OCI-LY1 (cell line): ENCODE measurements around the gene GOSR2.

Source experiments
- EZH2 ChIP-seq: fragments of 200-600 bp; sonication (generic), shearing (Covaris generic); IDR thresholded peaks from 2 replicates; pipeline ENCODE4 v1.8.0; 2017; ENCODE audit warnings: borderline replicate concordance, mixed run types, mild to moderate bottlenecking, antibody characterized with exemption, low read length, moderate library complexity, mixed read lengths
- TF ChIP-seq, protein P1 (sequence below): fragments of 200-600 bp; sonication (generic), shearing (Covaris generic); IDR thresholded peaks from 2 replicates; pipeline ENCODE4 v1.5.1; 2017; ENCODE audit warnings: mild to moderate bottlenecking, antibody characterized with exemption, low read length, moderate library complexity, mixed read lengths

DNA sequence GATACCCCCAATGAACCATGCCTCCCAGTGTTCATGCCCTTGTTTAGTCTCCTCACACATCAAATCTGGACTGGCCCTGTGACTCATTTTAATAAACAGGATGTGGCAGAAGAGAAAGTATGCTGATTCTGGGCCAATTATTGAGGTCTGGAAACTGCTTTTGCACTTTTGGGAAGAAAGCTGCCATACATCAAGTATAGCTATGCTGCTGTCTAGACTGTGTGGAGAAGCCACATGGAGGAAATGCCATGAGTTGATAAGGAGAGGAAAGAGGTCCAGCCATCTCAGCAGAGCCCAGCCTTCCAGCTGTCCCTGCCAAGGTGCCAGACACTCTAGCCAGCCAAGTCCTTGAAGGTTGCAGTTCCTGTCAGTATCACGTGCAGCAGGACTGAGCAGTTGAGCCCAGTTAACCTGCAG is 39.4 kb downstream of the GOSR2 start:
- TF ChIP-seq, protein P1, sequence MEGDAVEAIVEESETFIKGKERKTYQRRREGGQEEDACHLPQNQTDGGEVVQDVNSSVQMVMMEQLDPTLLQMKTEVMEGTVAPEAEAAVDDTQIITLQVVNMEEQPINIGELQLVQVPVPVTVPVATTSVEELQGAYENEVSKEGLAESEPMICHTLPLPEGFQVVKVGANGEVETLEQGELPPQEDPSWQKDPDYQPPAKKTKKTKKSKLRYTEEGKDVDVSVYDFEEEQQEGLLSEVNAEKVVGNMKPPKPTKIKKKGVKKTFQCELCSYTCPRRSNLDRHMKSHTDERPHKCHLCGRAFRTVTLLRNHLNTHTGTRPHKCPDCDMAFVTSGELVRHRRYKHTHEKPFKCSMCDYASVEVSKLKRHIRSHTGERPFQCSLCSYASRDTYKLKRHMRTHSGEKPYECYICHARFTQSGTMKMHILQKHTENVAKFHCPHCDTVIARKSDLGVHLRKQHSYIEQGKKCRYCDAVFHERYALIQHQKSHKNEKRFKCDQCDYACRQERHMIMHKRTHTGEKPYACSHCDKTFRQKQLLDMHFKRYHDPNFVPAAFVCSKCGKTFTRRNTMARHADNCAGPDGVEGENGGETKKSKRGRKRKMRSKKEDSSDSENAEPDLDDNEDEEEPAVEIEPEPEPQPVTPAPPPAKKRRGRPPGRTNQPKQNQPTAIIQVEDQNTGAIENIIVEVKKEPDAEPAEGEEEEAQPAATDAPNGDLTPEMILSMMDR: no peak
- TF ChIP-seq EZH2: no peak
